NCI-H82 treated with DMSO at 0.1 percent for 48 hours (cell line): Measurements from ENCODE around the gene CUEDC2.
A peak's percentile ranks its signal among the peaks of the same experiment; 100 is the strongest.

Experiments used
- DNase-seq: peaks from one replicate; lab custom pipeline; 2025; ENCODE audit not compliant: unreplicated experiment; lab: John Stamatoyannopoulos, UW

CUEDC2 gene

GRCh38 chr10:102454662-102455487 lies 22.5 kb upstream of the CUEDC2 start:
- DNase-seq = peak; percentile 39

GRCh38 chr10:102453502-102453901 lies 21.1 kb upstream of the CUEDC2 start:
- no peak for DNase-seq

DNA sequence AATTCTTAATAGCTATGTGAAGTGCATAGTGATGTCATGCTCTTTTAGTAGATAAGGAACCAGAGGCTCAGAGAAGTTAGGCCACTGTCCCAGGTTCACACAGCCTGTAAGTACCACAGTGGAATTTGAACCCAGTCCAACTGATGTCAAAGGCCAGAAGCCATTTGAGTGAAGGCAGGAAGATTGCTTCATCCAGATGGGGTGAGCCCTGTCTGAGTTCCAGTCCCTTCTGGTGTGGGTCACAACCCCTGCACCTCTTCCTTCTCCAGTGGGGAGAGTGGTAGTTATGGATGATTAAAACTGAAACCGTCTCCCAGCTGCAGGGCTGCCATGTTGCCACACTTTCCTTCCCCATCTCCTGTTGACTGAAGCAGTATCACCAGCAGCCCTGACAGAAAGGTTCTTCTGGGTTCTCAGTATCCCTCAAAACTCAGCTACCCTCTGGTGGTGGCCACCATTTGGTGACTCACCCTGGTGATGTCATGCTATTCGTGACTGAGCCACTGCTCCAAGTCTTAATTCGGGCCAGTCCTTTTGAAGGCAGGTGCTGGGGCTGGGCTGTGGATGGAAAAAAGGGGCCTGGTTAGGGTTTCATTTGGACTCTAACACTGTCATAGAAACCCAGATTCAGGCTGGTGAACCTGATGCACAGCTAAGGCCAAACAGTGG lies 20.4 kb upstream of the CUEDC2 start:
- no peak for DNase-seq

- peak; percentile 50 for DNase-seq
Measured at GRCh38 chr10:102451105-102451969, 19.0 kb upstream of the CUEDC2 start, which contains the start of gene C10orf95. C10orf95 (minus strand) TSS chr10:102451543; CDS start chr10:102451093, 450 bp downstream.

DNA sequence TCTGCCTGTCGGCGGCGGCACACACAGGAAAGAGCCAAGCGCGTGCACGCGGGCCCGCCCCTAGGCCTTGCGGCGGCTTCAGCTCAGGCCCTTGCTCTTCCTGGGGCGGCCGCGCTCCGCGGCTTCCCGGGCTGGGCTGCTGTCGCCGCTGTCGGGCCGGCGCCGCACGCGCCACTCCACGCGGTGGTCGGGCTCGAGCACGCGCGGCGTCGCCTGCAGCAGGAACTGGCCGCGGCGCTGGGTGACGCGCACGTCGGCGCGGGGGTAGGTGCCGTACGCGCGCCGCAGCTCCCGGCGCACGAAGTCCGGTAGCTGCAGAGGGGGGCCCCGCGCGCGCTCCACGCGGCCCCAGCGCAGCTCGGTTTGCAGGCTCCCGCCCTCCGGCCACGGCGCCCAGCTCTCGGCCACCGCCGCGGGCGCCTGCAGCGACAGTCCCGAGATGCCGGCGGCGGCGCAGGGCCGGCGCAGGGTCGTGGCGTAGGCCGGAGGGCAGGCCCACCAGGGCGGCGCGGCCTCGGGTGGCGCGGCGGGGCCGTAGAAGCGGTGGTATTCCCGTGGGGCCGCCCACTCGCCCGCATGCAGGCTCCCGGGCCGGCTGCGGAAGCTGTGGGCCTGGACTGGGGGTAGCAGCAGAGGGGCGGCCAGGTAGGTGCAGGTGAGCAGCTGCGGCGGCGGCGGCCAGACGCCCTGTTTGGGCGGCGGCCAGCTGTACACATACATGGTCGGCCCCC lies 18.2 kb upstream of the CUEDC2 start:
- no peak for DNase-seq

DNA sequence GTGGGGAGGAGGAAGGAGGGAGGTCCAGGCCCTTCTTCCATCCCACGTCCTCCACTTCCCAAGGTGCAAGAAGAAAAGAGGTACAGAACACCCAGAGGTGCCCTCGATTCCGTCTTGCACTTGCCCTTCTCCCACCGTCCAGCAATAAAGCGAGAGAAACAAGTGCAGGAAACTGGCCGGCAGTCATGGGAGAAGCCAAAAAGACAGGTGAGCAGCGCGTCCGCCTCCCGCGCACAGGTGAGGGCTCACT lies 17.7 kb upstream of the CUEDC2 start:
- DNase-seq = no peak

DNA sequence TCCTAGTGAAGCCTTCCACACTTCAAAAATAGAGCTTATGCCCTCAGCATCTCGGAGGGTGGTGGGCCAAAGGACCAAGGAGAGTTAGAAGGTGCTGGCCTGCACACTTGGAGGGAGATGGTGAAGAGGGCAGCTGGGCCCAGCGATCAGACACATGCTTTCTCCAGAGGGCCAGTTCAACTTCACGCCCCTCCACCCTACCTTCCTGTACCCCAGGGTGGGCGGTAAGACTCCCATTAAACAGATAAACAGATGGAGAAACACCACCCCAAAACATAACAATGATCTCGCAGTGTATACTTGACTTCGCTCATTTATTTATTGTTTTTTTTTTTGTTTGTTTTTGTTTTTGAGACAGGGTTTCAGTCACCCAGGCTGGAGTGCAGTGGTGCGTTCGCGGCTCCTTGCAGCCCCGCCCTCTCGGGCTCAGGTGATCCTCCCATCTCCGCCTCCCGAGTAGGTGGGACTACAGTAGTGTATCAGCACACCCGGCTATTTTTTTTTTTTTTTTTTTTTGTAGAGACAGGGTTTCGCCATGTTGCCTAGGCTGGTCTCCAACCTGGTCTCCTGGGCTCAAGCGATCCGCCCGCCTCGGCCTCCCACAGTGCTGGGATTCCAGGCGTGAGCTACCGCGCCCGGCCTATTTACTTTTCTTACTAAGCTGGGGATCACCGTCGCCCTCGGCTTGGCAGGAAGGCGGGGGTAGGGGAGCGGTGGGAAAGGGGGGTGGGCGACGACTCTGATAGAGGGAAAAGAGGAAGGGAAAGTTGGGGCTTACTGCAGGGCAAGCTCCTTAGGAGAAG lies 17.1 kb upstream of the CUEDC2 start:
- no peak for DNase-seq

DNA sequence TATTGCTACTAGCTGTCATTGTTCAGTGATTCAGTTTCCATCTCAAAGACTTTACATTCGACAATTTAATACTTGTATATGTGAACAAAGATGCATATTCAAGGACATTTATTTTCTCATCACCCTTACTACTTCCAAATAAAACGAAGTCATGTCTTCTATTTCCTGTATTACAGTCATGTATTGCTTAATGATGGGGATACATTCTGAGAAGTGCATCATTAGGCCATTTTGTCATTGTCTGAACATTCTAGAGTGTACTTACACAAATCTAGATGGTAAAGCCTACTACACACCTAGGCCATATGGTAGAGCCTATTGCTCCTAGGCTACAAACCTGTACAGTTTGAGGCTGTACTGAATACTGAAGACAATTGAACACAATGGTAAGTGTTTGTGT lies 12.5 kb upstream of the CUEDC2 start:
- DNase-seq = no peak

GRCh38 chr10:102438374-102438773 lies 6.0 kb upstream of the CUEDC2 start:
- DNase-seq = no peak

GRCh38 chr10:102437515-102437914 lies 5.1 kb upstream of the CUEDC2 start:
- DNase-seq = no peak

DNA sequence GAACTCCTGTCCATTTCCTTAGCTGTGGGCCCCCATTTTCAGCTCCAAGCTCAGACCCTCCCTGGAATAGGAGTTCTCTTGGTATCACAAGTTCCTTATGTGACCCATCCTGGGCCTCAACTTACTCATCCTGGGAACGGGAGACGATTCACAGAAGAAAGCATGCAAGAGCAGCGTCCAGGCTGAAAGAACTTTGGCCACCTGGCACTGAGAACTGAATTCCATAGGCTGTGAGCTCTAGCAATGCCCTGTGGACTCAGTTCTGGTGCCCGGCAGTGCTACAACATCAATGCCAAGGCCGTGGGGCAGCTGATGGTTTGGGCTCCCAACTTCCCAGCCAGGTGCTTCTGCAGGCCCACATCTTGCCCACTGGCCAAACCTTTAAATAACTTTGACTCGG lies 3.9 kb upstream of the CUEDC2 start:
- DNase-seq = no peak

DNA sequence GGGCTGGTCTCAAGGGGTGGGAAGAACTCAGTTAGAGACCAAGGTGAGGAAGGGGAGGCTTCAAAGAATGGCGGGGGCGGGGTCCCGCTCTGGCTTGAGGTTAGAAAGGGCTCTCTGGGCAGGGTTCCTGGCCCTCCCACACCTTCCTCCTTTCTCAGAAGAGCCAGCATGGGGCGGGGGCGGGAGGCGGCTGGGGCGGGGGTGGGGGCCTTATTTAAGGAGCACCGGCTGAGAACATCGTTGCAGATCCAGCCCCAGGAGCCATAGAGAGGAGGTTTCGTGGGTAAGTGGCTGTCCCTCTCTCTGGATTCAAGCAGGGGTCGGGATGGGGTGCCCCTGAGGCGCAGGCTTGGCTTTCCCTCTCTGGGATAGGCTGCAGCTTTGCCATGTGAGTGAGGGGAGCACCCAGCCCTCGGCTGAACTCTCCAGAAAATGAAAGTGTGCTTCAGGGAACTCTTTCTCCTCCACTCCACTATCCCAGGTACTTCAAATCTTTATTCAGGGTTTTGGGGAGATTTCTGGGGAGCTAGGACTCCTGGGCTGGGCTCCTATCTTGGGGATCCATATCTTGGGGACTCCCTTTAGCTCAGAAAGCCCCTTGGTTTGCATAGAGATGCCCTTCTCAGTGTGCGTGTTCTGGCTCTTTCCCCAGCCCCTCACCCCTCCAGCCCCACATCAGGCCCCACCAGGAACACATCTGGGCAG lies 3.3 kb upstream of the CUEDC2 start:
- no peak for DNase-seq

DNA sequence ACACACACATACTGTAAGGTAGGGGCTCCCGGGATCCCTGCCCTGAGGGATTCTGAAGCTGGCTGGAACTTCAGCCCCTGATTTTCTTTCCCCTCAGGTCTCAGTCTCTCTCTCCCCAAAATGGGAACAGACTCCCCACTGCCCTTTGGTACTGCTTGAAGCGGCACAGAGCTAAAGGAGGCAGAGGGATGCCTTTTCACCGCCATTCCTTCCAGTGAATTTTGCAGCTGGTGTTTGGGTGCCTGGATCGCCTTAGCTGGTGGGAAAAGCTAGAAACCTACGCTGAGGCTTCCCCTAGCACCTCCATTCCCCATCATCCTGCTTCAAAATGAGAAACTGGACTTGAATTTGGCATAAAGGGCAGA lies 2.7 kb upstream of the CUEDC2 start:
- no peak for DNase-seq

DNA sequence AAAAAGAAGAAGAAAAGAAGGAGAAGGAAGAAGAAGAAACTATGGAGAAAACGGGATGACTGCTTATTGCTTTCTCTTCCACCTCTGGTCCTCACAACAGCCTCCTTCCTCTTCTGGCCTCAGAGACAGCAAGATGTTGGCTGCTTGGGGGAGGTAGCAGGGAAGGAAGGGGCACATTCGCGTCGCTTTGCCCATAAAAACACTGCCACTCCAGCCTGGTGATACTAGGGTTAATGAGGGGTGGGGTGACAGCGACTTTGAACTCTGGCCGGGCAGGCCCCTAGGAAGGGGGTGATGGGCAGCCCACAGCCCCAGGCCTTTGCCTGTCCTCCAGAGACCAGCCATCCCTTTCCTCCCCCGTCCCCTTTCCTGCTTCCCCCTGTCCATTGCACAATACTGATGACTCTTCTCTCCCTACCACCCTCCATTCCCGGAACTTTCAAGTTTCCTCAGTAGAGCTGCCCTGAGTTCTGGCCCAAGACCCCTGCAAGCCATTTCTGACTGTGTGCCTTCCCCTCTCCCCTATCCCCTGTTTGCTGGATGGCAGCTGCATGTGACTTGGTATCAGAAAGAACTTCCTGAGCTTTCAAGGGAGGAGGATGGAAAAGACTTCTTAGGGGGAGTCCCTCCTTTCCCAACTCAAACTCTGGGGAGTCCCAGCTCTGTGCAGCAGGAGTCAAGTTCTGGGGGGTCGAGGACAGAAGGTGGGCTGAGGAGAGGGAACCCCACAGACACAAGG lies 2.2 kb upstream of the CUEDC2 start:
- no peak for DNase-seq

DNA sequence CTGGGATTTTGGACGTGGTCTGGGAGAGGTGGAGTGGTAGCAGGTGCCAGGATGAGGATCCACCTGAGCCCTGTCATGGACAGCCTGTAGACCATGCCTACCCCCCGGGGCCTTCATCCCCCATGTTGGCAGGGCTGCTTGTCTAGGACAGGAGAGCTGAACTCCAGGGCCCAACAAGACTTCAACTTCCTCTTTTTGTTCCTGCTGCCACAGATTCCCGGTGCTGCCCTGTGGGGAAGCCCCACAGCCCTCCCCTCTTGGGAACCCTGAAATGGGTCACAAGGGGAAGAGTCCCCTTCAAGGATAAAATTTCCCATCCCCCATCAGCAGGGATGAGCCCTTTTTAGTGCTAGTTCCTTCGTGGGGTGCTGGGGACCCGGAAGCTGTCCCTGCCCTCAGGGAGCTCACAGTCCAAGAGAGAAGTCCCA lies 1.3 kb upstream of the CUEDC2 start:
- DNase-seq = no peak

- DNase-seq = peak; percentile 36
Measured at GRCh38 chr10:102431452-102432124, 786 bp downstream of the CUEDC2 start.

DNA sequence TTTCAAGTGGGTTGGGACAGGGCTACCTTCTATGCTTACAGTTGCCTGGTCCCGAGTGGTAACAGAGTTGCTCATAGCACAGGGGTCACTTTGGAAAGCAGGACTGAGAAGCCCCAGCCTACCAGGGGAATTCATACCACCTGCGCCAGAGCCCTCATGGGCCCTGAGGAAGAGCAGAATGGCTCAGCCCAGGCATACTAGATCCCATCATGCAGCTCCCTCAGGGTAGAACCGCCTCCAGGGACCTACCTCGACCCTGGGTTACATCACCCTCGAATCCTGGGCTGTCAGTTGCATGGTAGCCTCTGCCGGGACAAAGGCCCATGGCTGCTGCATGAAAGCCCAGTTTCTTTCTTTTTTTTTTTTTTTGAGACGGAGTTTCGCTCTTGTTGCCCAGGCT lies 2.9 kb downstream of the CUEDC2 start:
- DNase-seq = no peak

GRCh38 chr10:102426803-102427287 lies 5.5 kb downstream of the CUEDC2 start:
- no peak for DNase-seq
